RKO (cell line): ENCODE results near the gene CHD6.
A peak's percentile ranks its signal among the peaks of the same experiment; 100 is the strongest.

ENCODE experiments used
- DNase-seq: peaks from one replicate; pipeline ENCODE4 v3.0.0-alpha.2; 2016; ENCODE audit warnings: low spot score

Gene CHD6

GRCh38 chr20:41392871-41393704, 225.1 kb downstream of the CHD6 start:
- DNase-seq: no peak

- no peak for DNase-seq
Measured at GRCh38 chr20:41392295-41392694, 225.9 kb downstream of the CHD6 start.

GRCh38 chr20:41391587-41392001, 226.6 kb downstream of the CHD6 start:
- no peak for DNase-seq

- no peak for DNase-seq
Measured at GRCh38 chr20:41390889-41391288, 227.3 kb downstream of the CHD6 start.

- peak; percentile 16 for DNase-seq
Measured at GRCh38 chr20:41387444-41387851, 230.7 kb downstream of the CHD6 start.

GRCh38 chr20:41386502-41387427, 231.4 kb downstream of the CHD6 start:
- no peak for DNase-seq

- DNase-seq: no peak
Measured at GRCh38 chr20:41382791-41383305, 235.3 kb downstream of the CHD6 start.

GRCh38 chr20:41380551-41381193, 237.5 kb downstream of the CHD6 start:
- no peak for DNase-seq

- DNase-seq: no peak
Measured at GRCh38 chr20:41379551-41379950, 238.6 kb downstream of the CHD6 start.

GRCh38 chr20:41377275-41377674, 240.9 kb downstream of the CHD6 start:
- no peak for DNase-seq

- DNase-seq: no peak
Measured at GRCh38 chr20:41376349-41376748, 241.8 kb downstream of the CHD6 start.

- no peak for DNase-seq
Measured at GRCh38 chr20:41375846-41376245, 242.3 kb downstream of the CHD6 start.

GRCh38 chr20:41373931-41374920, 244.0 kb downstream of the CHD6 start:
- no peak for DNase-seq

GRCh38 chr20:41373251-41373783, 244.9 kb downstream of the CHD6 start:
- DNase-seq: no peak

- no peak for DNase-seq
Measured at GRCh38 chr20:41371371-41371770, 246.8 kb downstream of the CHD6 start.

GRCh38 chr20:41370176-41370575, 248.0 kb downstream of the CHD6 start:
- DNase-seq: no peak

GRCh38 chr20:41369673-41370072, 248.5 kb downstream of the CHD6 start:
- DNase-seq: no peak

GRCh38 chr20:41367956-41368355, 250.2 kb downstream of the CHD6 start:
- no peak for DNase-seq

GRCh38 chr20:41367393-41367695, 250.8 kb downstream of the CHD6 start:
- DNase-seq: no peak

GRCh38 chr20:41366546-41367392, 251.4 kb downstream of the CHD6 start, which contains the start of gene EMILIN3:
TSS of gene EMILIN3 (minus strand) at chr20:41366818. CDS start at chr20:41366634, 184 bp downstream.
- DNase-seq: no peak
